HG03196 (cell line): ENCODE measurements around the gene REPIN1.

Source experiments
- ATAC-seq: cut with Tn5 transposase; IDR thresholded peaks from one replicate; pipeline ENCODE4 v1.9.1; 2021; ENCODE audit not compliant: unreplicated experiment

Gene REPIN1

DNA sequence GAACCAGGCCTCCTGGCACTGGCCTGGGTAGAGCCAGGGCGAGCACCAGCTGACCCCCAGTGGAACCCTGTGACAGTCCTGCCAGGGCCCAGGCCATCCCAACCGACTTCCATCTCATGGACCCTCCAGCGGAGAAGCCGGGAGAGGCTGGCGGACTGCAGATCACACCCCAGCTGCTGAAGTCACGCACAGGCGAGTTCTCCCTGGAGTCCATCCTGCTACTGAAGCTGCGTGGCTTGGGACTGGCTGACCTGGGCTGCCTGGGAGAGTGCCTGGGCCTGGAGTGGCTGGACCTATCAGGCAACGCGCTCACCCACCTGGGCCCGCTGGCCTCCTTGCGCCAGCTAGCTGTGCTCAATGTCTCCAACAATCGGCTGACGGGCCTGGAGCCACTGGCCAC, 31.9 kb upstream of the REPIN1 start:
- ATAC-seq: no peak

DNA sequence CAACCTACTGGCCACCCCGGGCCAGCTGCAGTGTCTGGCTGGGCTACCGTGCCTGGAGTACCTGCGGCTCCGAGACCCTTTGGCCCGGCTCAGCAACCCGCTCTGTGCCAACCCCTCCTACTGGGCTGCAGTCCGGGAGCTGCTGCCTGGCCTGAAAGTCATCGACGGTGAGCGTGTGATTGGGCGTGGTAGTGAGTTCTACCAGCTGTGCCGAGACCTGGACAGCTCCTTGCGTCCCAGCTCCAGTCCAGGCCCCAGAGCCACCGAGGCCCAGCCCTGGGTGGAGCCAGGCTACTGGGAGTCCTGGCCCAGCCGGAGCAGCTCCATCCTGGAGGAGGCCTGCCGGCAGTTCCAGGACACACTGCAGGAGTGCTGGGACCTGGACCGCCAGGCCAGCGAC, 31.4 kb upstream of the REPIN1 start:
- no peak for ATAC-seq

DNA sequence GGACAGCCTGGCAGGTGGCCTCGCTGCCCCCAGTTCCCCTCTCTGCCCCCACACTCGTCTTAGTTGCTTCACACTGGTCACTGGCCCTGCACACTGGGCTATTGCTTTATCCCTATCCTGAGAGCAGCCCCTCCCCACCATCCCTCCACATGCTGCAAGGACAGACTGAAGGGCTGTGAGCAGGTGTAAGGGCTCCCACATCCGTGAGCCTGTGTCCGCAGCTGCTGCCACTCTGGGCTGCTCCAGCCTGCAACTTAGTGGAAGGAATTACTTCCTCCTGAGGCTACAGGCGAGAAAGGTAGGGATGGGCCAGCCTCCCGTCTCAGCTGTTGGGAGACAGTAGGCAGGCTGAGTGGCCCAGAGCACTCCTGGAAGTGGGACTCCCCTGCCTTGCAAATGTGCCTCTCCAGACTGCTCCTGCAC, 31.0 kb upstream of the REPIN1 start:
- ATAC-seq: no peak

DNA sequence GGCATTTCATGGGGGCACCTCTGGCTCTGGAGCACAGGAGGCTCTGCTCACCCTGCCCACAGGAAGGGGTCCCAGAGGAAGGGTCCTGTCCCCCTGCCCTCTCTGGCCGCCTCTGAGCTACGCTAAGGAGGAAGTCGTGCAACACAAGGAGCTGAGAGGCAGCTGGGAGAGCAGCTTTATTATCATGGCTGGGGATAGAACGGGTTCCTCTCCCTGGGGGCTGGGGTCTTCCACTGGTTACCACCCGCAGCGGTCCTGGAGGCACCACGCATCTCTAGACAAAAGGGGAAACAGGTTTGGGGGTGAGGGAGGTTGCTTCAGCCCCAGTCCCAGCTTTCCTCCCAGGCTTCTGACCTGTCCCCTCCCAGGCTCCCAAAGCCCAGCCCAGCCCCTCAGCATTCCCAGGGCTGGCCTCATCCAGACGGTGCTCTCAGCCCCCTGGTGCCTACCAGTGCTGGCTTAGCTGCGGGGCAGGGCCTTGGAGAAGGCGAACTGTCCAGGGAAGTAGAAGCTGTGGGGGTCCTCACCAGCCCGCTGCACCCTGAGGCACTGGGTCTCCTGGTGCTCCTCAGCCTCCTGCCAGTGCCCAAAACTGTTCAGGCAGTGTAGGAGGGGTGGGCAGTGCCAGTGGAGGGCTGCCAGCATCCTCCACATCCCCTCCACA, 30.3 kb upstream of the REPIN1 start:
- no peak for ATAC-seq

DNA sequence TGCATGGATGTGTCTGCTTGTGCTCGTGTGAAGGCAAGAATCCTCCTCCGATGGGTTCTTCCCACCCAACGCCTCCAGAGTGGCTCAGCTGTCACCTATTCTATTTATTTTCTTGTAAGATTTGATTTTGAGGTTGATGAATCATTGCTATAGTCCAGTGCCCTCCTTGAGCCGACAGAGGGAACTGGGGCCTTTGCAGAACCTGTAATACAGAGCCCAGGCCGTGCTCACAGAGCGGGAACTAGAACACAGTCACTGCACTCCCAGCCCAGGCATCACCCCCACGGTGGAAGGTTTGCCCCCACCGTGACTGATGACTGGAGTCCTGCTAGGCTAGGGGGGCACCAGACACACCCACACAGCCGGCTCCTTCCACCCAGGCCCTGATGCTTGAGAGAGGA, 29.2 kb upstream of the REPIN1 start:
- ATAC-seq: no peak

DNA sequence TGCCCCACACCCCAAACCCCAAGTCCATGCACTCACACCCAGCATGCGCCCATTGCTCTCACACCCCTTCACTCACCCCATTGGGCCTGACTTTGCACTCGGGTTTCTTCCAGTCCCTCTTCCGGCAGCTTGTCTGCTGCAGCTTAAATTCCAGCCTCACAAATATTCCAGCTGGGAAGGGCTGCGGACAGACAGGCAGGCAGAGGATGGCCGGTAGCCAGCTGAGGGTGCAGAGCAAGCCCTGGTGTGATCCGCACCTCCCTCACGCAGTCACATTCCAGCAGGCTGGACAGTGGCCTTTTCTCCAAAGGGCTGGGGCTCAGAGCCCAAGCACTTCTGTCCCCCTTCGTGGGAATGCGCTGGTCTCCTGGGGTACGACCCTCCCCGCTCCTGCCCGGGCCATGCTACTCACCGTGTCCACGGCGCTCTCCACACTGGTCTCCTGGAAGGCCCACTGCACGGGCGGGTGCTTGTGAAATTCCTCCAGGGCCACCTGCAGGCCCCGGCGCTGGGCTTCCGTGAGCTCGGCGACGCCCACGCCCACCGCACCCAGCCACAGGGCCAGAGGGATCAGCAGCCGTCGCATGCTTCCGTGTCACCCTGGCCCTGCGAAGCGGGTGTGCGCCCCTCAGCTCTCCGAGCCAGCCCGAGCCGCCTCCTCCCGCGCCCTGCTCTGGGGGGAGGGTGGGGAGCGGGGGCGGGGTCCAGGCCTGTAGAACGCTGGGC, 28.4 kb upstream of the REPIN1 start:
- no peak for ATAC-seq

DNA sequence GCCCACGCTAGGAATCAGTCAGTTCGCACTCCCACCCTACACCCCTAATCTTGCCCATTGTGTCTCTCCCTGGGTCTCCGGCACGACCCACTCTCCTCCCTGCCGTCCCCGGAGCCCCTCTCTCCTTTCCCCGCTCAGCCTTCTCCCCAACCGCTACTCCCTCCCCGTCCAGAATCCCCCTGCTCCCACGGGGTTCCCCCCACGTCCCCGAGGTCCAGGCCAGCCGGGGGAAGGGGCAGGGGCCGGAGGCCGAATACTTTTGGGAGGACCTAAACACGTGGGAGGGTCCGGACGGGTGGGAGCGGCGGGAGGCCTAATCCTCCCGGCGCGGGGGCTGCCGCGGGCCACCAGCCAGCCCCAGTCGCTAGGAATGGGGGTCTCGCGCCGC, 27.8 kb upstream of the REPIN1 start:
- no peak for ATAC-seq

DNA sequence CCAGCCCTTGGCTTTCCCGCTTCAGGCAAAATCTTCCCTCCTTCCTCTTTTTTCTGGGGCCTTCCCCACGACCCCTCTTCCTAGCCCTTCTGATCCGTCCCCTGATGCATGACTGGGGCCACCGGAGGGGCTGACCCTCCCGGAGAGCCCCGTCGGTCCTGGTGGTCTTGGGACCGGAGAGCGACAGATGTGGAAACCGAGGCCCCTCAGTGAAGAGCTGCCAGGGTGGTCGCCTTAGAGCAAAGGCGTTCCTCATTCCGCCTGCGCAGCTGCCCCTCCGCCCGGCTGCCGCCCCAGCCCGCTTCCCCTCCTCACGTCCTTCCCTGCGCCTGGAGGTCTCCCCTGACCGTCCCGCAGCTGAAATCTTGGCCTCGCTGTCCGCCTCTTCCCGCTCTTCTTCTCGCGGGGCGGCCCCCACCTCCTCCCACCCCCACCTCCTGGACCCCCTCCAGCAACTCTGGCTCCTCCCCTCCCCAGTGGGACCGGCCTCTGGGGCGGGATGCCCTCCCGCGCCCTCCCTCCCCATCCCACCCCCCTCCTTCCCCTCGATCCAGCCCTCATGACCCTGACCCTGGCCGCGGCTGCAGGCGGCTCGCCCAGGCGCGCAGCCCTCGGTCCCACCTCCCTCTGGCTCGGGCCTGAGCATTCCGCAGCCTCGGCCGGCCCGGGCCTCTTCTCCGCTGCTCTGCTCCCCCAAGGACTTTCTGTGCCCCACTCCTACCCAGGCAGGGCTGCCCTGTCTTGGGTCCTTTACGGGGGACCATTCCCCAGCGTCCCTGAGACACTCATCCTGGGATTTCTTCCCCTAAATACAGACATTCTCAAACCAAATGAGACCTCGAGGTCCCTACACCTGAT, 27.1 kb upstream of the REPIN1 start, which contains the start of gene RARRES2:
Gene RARRES2 (minus strand): TSS at position 367 of the 858 bp plus-strand sequence. CDS start 1,020 bp downstream, outside the sequence.
- ATAC-seq: no peak

DNA sequence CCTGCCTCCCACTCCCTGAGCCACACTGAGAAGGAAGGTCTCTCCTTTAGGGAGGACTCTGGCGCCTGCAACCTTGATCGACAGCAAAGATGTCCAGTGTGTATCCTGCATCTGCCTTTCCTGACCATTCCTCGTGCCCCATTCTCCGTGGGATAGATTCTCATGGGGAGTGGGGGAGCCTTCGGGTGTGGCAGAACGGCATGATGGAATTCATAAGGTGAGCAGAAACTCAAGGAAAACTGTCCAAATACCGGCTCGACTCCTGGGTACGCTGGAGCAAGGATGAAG, 26.6 kb upstream of the REPIN1 start:
- ATAC-seq: no peak

DNA sequence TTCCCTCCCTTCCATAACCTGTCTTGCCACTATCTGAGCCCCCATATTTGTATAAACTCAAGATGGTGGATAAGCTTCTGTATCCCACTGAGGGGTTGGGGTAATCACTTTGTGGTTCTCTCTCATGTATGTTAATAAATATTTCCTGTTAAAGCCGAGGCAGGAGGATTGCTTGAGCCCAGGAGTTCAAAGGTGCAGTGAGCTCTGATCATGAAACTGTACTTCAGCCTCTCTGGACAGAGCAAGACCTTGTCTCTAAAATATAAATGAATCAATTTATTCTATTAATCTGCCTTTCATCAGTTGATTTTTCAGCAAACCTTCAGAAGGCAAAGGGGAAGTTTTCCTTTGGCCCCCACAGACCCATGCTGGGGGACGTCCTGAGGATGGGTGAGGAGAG, 25.4 kb upstream of the REPIN1 start:
- no peak for ATAC-seq

DNA sequence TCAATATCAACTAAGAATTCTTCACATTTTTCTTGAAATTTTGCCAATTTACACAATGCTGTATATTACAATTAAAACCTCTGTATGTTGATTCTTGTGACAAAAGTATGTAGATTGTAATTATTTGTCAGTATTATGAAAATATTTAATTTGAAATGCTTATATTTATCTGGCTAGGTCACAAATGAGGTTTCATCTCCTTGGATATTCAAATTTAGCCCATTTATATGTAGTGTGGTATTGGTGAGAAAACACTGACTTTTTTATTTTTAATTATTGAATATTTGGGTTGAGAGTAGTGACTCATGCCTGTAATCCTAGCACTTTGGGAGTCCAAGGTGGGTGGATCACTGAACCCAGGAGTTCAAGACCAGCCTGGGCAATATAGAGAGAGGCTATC, 24.3 kb upstream of the REPIN1 start:
- no peak for ATAC-seq

DNA sequence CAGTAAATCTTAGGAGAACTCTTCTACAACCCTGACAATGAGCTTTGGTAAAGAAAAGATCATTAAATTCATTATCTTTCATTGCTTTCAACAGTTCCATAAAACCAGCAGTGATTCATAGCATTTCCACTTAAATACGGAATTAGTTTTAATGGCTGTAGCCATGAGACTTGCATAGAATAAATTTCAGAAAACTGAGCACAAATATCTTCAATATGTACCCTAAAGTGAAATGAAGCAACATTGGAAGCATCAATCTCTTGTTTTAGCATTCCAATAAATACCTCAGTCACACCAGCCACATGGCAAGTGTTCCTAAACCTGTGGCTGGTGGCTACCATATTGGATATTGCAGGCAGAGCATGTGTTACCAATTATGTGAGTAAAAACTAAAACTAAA, 23.6 kb upstream of the REPIN1 start:
- ATAC-seq: no peak

DNA sequence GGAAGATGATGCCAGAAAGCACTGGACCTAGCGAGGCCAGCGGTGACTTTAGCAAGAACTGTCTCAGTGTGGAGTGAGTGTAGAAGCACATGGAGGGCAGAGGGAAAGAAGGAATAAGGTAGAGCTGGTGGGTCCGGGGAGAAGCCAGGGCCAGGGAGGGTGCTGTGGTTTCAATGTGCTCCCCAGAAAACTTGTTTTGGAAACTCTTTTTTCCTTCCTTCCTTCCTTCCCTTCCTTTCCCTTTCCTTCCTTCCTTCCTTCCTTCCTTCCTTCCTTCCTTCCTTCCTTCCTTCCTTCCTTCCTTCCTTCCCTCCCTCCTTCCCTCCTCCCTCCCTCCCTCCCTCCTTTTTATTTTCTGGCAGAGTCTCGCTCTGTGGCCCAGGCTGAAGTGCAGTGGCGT, 21.7 kb upstream of the REPIN1 start:
- ATAC-seq: no peak

DNA sequence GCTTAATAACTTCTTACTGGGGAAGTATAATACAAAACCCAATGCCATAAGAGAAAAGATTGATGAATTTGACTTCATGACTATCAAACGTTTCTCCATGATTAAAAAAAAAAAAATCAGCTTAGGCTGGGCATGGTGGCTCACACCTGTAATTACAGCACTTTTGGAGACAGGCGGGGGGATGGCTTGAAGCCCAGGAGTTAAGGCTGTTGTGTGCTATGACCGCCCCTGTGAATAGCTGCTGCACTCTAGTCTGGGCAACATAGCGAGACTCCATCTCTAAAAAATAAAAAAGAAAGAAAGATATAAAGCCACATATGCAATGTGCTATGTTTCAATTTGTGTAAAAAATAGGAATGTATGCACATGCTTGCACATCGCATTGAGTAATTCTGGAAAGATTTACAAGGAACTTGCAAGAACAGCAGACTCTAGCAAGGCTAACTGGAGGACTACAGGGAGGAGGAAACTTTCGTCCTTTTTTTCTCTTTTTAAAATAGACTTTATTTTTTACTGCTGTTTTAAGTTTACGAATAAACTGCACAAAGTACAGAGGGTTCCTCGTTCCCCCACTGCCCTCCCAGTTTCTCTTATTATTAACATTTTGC, 16.9 kb upstream of the REPIN1 start:
- ATAC-seq: no peak

DNA sequence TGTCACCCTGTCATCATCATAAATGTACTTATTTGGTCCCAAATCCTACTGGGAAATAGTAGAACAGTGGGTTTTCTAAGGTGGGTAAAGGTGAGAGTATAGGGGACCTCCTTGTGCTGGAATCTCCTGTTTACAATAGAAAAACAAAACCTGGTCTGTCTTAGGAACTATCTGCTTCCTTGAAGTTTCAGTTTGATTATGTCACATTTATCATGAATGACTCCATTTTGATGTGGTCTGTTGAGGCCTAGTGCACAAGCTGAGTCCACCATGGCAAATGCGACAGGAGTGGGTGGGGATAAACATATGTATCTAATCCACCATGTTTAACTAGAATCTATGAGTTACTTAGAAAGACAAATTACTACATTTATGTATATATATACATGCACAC, 13.0 kb upstream of the REPIN1 start:
- no peak for ATAC-seq

DNA sequence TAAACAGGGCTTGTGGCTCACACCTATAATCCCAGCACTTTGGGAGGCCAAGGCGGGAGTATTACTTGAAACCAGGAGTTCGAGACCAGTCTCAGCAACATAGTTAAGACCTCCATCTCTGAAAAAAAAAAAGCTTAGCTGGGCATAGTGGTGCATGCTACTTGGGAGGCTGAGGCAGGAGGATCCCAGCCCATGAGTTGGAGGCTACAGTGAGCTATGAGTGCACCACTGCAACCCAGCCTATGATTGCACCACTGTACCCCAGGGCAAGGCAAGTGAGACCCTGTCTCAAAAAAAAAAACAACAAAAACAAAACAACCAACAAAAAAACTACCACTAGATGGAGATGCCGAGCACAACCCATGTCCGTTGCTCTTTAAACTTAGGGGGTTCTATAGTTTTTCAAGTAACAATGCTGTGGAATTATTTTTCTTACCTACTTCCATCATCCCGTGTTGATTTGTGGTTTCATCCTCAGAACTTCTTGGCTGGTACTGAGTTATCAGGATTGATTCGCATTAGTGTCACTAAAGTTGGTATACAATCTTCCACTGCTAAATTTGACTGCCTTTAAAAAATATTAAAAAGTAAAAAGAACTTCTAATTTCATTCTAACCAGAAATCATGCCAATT, 12.2 kb upstream of the REPIN1 start:
- ATAC-seq: no peak

DNA sequence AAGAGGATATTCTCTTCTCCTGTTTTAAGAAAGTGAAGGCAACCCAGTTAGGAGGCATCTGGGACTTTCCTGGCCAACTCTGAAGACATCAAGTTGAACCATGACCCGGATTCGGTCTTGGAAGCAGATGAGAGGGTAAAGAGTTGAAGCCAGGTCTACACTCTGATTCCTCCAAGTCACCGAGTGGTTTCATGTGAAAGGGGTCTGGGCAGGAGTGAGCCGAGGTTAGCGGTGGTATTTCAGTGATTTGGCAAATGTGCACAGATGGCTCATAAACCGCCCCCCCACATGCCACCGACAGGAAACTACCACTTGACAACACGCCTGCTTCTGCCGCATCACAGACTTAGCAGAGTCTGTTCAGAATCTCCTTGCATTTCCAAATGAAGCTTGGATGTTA, 11.4 kb upstream of the REPIN1 start:
- ATAC-seq: peak; percentile 42

DNA sequence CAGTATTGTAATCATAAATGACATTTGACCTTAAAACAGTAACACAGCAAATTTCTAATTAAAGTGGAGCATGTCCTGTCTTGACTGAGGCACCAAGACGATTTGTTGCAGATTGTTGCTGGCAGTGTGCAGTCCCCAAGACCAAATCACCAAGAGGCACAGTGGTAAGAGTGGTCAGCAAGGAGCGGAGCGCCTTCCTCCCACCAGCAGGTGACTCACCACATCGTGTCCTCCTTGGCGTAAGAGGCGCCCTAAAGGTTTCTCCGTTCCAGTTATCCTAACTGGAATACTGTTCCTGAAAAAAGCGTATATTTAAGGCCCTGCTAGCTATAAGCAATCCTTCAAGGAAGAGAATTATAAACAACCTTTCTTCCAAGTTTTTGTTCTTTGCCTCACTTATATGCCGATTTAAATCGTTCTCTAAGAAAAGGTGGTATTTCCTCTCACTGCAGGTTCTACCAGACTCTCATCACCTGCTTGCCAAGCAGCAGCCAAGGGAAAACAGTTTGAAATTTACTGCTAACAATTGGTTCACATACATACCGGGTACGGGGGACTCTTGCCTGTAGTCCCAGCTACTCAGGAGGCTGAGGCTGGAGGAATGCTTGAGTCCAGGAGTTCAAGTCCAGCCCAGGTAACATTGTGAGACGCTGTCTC, 10.7 kb upstream of the REPIN1 start:
- peak; percentile 19 for ATAC-seq

DNA sequence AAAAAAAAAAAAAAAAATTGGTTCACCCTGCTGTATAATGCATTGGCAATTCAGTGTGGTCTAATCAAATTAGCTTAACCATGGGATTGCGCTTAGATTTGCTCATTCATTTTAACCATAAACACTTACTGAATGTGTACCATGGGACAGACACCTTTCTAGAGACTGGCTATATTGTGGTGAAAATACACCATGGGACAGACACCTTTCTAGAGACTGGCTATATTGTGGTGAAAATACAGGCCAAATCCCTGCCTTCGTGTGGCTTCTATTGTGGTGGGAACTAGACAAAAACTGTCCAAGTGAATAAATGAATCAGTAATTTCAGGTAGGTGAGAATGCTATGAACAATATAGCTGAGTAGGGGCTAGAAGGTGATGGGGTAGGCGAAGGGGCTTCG, 10.2 kb upstream of the REPIN1 start:
- no peak for ATAC-seq

DNA sequence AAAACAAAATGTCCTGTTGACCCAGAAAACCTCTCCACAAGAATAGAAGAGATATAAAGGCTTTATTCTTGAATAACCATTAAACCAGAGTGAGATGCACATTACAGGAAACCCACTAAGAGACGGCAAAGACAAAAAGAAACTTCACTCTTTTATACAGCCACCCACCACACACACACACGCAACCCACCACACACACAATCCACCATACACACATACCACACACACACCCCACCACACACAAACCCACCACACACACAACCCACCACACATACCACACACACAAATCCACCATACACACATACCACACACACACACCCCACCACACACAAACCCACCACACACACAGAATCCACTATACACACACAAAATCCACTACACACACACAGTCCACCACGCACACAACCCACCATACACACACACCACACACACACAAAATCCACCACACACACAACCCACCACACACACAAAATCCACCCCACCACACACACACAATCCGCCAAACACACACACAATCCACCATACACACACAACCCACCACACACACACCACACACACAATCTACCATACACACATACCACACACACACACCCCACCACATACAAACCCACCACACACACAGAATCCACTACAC, 9.5 kb upstream of the REPIN1 start:
- no peak for ATAC-seq
